ENCODE measurements around the gene ADPGK.

The ADPGK gene

DNA sequence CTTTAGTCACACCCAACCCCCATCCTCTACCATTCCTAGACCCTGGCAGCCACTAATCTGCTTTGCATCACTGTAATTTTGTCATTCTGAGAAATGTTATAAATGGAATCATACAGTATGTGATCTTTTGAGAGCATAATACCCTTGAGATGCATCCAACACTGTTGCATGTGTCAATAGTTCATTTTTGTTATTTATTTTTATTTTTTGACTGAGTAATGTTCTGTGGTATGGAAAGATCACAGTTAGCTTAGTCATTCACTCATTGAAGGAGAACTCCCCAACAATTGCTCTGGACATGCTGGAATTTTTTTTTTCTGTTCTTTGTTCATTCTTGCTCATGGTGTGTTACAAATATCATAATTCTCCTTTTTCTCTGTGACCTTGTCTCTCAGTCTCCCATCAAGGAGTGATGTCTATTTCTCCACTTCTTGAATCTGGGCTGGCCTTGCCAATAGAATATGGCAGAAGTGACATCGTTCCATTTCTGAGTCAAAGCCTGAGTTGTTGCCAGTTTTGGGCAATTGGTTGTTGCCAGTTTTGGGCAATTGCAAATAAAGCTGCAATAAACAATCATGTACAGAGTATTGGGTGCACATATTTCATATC, 6.8 kb upstream of the ADPGK start:
- no peak for DNase-seq (ENCODE audit: low read depth)

GRCh38 chr15:72787526-72787925, 4.0 kb upstream of the ADPGK start:
- DNase-seq (ENCODE audit: low read depth), result no peak

- DNase-seq (ENCODE audit: low read depth), result no peak
Observed at GRCh38 chr15:72786676-72787345, 3.3 kb upstream of the ADPGK start.

DNA sequence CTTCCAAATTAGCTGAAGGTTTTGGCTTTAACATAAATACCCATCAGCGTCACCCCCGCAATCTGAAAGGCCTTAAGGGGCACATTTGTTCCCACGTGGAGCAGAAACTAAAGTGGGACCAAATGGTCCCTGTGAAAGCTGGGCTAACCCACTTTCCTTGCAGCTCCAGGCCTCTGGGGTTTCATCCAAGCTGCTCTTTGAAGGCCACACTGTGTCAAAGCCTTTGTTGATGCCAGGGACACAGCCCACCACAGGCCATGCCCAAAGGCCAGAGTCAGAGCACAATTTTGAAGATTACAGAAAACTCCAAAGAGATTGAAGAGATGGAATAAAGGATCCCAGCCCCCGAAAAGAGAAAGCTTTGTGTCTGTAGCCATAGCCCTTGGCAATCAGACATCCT, 2.7 kb upstream of the ADPGK start:
- DNase-seq (ENCODE audit: low read depth), result no peak

- no peak for DNase-seq (ENCODE audit: low read depth)
Observed at GRCh38 chr15:72785841-72786240, 2.3 kb upstream of the ADPGK start.

- DNase-seq (ENCODE audit: low read depth), result peak; percentile 60
Observed at GRCh38 chr15:72785432-72785831, 1.9 kb upstream of the ADPGK start.

GRCh38 chr15:72784456-72784876, 908 bp upstream of the ADPGK start:
- no peak for DNase-seq (ENCODE audit: low read depth)

- DNase-seq (ENCODE audit: low read depth), result no peak
Observed at GRCh38 chr15:72783004-72783639, 436 bp downstream of the ADPGK start.

GRCh38 chr15:72782274-72783003, 1.1 kb downstream of the ADPGK start:
- no peak for DNase-seq (ENCODE audit: low read depth)

DNA sequence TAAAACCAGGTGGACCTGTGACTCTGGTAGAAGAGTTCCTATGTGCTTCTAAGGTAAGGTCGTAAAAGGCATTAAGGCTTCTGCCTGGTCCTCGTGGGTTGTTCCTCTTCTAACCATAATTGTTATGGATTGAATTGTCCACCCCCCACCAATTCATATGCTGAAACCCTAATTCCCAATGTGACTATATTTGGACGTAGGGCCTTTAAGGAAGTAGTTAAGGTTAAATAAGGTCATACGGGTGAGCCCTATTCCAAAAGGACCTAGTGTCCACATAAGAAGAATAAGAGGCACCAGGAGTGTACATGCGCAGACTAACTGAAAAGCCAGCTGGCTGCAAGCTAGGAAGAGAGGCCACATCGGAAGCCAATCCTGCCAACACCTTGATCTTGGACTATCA, 1.9 kb downstream of the ADPGK start:
- no peak for DNase-seq (ENCODE audit: low read depth)

GRCh38 chr15:72778796-72779195, 4.8 kb downstream of the ADPGK start:
- no peak for DNase-seq (ENCODE audit: low read depth)

DNA sequence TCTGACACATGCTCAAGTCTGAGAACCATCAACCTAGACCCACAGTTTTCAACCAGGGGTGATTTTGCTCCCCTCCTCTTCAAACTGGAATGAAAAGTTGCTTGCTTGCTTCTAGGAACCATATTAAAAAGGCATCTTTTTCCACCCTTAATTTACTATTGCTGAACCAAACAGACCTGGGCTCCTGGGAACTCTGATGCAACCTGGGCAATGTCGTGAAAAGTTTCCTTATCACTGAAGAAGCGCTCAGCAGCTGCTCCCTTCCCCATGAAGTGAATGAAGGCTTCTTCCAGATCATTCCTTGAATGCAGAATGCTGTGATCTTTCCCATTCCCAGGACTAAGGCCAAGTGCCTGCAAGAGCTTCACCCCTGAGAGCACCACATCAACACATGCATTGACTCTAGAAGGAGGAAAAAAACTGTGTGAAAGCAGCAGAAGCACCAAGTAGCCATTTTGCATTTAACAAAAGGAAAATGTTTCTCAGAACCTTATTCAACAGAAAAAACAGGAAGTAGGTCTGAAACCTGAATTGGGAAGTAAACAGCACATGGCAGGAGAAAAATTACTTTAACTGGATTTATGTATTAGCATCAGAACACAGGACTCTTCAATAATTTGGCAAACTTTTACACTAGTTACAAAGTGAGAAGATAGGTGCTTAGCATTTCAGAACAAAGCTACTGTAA, 8.7 kb downstream of the ADPGK start:
- no peak for DNase-seq (ENCODE audit: low read depth)

- DNase-seq (ENCODE audit: low read depth), result no peak
Observed at GRCh38 chr15:72771329-72771725, 12.2 kb downstream of the ADPGK start.

GRCh38 chr15:72770673-72771328, 12.8 kb downstream of the ADPGK start:
- DNase-seq (ENCODE audit: low read depth), result no peak

- DNase-seq (ENCODE audit: low read depth), result no peak
Observed at GRCh38 chr15:72766780-72767179, 16.8 kb downstream of the ADPGK start.

GRCh38 chr15:72766025-72766424, 17.5 kb downstream of the ADPGK start:
- no peak for DNase-seq (ENCODE audit: low read depth)

DNA sequence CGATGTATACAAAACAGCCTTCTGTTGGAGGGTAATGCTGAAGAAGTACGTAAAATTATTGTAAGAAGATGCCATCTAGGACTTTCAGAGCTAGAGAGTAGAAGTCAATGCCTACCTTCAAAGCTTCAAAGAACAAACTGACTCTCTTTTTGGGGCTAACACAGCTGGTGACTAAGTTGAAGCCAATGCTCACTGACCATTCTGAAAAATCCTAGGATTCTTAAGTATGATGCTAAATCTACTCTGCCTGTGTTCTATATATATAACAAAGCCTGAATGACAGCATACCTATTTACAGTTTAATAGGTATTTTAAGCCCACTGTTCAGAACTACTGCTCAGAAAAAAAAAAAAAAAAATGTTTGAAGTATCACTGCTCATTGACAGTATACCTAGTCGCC, 18.9 kb downstream of the ADPGK start:
- DNase-seq (ENCODE audit: low read depth), result no peak

GRCh38 chr15:72760590-72761260, 22.8 kb downstream of the ADPGK start:
- no peak for DNase-seq (ENCODE audit: low read depth)

DNA sequence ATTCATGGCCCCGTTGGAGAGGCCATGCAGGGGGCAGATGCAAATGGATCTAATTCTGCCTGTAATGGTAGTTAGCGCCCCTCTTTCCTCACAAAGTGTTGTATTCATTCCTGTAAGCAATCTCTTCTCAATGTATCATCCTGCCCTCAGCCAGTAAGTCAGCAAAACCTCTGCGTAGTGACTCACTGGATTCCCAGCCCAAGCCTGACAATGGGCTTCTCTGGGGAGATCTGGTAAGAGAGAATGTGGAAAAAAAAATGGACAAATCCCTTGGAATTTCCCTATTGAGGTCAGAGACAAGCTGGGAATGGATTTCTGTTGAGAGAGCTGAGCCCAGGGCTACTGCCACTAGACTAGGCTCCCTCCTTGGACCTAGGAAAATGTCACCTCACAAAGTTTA, 25.4 kb downstream of the ADPGK start:
- no peak for DNase-seq (ENCODE audit: low read depth)

- no peak for DNase-seq (ENCODE audit: low read depth)
Observed at GRCh38 chr15:72754096-72754495, 29.5 kb downstream of the ADPGK start.

DNA sequence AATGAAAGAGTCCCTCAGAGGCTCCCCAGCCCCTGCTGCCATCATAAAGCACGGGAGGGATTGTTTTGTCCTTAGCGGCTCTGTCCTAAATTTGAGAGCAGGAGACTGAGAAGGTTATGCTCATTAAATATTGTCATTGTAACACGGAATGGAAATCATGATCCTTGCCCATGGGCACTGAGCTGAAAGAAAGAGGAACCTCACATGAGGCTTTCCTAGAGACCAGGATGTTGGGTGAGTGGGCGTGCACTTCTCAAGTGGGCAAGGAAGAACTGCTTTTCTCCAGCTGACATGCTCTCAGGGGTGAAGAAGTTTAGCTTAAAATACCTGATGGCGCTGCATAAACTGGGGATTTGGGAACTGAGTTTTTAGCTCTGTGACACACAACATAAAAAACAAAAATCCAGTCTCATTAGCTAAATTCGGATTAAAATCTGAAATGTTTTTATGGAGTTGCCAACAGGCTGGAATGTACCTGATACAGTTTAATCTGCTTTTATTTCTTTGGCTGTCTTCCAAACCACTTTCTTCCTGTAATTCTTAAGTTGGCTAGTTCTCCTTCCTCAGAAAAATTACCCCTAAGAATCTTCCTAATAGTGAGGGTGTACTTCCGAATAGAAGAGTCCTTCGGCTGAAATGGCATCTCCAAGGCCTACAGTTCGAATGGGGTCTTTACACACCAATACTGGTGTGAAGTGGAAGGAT, 31.7 kb downstream of the ADPGK start:
- DNase-seq (ENCODE audit: low read depth), result no peak
